Myocyte (in vitro differentiated cells): ENCODE data around the gene CDKN2B-AS1. TPM values are rescaled to one million over a fixed set of nuclear protein-coding genes. Genes with fewer than 3 reads are reported as not detected.
A peak's percentile ranks its signal among the peaks of the same experiment; 100 is the strongest.
"Not testable (repeated sequence)": the region's sequence is repeated elsewhere in the genome, so short reads cannot be mapped to it uniquely, and the experiment has no call there.

Experiments
- DNase-seq: peaks from one replicate; pipeline ENCODE4 v3.0.0-alpha.2; 2012; ENCODE audit warnings: low read depth
- polyA plus RNA-seq: library from polyadenylated mRNA; unstranded; fragments of >200 nt; gene quantifications from one replicate; pipeline ENCODE4 v1.2.1, GENCODE V29; 2012; ENCODE audit warnings: missing spikeins
- total RNA-seq: library from RNA; depleted of rRNA; stranded (reverse); fragments of >200 nt; gene quantifications from 2 replicates; pipeline ENCODE4 v1.2.3, GENCODE V29; 2014

The CDKN2B-AS1 gene
- 2.3 and 2.7 TPM in 2 replicates for total RNA-seq
- 2.0 TPM for polyA plus RNA-seq

DNA sequence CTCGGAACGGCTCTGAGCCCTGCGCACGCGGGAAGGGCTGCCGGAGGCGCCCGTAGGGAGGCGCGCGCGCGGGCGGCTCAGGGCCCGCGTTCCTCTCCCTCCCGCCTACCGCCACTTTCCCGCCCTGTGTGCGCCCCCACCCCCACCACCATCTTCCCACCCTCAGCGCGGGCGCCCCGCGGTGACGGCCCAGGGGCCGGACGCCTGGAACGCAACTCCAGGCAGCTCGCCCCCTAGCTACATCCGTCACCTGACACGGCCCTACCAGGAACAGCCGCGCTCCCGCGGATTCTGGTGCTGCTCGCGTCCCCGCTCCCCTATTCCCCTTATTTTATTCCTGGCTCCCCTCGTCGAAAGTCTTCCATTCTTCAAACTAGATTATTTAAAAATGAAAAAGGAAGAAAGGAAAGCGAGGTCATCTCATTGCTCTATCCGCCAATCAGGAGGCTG is at the start of gene CDKN2B-AS1:
Gene CDKN2B-AS1 (plus strand): TSS at position 236 of the 450 bp plus-strand sequence.
- DNase-seq, result peak; percentile 84

DNA sequence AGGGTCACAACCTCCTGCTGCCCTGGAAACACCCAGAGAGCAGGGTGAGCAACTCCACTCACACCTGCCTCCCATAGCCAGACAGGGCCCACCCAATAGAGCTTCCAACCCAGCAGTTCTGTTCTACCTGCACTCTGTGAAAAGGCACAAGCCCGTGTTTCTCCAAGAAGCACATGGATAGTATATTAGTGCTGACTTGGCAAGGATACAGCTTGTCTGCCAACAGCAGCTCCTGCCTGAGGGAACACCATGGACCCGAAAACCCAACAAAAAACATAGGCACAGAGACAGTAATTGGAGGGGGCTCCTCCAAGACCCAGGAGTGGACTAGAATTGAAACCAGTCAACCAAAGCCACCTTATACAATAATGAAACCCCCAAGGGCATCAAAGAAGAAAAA is 49.0 kb upstream of the CDKN2B-AS1 start:
- DNase-seq, result no peak

DNA sequence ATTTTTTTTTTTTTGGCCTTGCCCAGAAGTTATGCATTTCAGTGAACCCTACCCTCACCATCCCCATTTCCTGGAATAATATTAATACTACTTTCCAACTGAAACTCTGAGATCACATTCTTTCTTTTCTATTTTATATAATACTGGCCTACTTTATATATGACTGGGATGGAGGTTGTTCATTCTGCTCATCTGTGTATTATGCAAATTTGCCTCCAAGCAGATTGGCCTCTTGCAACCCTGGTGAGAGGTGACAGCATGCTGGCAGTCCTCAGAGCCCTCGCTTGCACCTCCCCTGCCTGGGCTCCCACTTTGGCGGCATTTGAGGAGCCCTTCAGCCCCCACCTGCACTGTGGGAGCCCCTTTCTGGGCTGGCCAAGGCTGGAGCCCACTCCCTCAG is 35.8 kb upstream of the CDKN2B-AS1 start:
- DNase-seq, result no peak

DNA sequence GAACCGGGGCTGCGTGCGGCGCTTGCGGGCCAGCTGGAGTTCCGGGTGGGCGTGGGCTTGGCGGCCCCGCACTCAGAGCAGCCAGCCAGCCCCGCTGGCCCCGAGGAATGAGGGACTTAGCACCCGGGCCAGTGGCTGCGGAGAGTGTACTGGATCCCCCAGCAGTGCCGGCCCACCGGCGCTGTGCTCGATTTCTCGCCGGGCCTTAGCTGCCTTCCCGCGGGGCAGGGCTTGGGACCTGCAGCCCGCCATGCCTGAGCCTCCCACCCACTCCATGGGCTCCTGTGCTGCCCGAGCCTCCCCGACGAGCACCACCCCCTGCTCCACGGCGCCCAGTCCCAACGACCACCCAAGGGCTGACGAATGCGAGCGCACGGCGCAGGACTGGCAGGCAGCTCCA is 35.3 kb upstream of the CDKN2B-AS1 start:
- not testable (repeated sequence) for DNase-seq

DNA sequence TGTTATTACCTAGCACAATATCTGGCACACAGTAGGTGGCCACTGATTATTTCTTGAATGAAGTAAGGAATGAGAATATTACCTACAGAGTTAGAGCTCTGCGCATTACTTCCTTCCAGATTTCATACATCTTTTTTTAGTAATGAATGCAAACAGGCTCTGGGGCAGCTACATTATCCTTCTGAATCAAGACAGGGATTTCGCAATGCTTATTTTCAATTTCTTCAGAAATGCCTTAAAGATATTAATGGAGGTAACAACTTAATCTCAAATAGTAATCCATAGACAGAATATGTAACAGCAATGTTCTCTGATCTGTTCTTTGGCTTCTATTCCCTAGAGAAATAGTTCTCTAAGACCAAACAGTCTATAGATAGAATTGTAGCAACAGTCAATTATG is 33.0 kb upstream of the CDKN2B-AS1 start:
- no peak for DNase-seq

DNA sequence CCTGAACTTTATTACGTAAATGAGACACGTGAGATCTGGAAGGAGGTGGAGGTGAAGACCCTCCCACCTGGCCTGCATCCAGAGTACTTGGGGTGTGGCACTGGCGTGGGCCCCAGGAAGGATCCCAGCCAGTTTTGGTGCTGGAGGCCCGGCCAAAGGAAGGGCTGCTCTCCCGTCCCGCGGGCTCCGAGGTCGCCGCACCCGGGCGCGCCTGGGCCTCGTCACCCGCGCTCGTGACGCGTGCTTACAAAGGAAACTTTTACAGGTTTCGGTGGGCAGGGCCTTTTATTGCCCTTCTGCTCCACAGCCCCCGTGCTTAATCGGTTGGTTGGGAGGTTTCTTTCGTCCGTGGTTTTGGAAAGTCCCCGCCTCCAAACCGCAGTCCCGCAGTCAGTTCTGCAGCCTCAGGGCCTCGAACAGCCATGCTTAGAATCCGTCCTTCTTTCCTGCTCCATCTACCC is 29.6 kb upstream of the CDKN2B-AS1 start:
- no peak for DNase-seq

DNA sequence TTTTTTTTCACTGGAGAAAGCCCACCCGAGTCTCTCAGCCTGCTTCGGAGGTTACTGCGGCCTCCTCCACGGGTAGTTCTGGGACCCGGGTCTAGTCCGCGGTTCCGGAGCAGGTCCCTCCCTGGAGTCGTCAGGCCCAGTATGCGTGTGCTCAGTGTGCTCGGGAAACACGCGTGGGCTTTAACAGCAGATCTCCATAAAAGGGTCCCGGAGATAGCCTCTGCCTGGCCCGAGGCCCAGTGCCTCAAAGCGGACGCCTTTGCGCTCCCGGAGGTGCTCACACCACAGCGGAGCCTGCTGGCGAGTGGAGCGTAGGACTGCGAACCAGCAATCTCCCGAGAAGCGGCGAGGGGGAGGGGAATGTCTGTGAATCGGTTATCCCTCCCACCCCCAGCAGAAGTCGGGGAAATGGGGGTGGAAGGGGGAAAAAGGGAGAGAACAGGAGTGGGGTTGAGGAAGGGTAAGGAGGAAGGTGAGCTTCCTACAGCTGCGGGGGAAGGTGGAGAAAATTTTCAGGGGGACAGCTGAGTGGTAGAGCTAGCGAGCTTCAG is 29.1 kb upstream of the CDKN2B-AS1 start:
- DNase-seq, result no peak

DNA sequence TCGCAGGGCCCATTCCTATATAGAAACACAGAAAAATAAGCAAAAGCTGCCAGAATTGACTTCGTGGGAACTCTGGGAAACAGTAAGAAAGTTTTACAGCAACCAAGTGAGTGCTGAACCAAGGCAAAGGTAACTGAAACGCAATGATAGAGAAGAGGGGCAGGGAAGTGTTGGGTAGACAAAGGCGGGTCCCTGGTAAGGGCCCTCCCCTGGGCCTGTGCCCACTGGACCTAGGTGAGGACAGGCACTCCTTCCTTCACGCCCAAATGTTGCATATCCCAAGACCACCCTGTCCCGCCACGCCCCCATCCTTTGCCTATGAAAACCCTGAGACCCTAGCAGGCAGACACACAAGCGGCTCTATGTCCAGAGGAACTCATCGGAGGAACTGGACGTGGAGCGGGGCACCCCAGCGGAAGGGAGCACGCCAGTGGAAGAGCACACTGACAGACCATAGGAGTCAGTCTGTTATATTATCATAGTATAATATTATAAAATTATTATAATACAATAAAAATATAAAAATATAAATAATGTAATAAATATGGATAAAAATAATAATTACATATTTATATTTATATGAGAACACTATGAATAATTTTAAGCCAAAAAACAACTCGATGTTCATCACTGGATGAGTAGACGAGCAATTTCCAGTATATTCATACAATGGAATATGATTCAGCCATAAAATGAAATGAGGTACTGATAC is 28.3 kb upstream of the CDKN2B-AS1 start:
- DNase-seq, result no peak

DNA sequence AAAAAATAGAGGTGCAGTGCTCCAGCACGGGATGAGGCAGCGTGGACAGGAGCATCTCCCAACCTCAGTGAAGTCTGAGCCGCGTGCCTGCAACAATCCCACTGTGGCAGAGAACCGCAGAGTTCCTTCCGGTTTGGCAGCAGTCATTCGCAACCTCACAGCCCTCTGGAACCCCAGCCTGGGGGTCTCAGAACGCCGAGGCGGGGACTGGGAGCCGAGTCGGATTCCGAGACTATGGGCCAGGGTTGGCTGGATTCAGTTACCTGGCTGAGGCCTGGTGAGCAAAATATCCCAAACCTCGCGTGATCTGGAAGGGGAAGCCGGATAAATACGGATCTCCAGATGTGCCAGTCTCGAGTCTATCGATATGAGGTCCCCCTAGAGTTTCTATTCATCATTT is 27.4 kb upstream of the CDKN2B-AS1 start:
- DNase-seq, result no peak

DNA sequence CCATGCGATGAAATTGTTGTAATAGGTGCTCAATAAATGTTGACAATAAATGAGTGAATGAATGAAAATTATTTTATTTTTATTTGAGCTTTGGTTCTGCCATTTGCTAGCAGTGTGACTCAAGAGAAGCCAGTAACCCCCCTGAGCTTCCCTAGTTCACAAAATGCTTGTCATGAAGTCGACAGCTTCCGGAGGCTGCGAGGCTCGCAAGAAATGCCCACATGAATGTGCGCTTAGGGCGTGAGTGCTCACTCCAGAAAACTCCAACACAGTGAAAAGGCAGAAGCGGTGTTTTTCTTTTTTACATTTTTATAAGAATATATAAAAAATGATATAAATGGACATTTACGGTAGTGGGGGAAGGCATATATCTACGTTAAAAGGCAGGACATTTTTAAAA is 26.9 kb upstream of the CDKN2B-AS1 start:
- DNase-seq, result no peak

DNA sequence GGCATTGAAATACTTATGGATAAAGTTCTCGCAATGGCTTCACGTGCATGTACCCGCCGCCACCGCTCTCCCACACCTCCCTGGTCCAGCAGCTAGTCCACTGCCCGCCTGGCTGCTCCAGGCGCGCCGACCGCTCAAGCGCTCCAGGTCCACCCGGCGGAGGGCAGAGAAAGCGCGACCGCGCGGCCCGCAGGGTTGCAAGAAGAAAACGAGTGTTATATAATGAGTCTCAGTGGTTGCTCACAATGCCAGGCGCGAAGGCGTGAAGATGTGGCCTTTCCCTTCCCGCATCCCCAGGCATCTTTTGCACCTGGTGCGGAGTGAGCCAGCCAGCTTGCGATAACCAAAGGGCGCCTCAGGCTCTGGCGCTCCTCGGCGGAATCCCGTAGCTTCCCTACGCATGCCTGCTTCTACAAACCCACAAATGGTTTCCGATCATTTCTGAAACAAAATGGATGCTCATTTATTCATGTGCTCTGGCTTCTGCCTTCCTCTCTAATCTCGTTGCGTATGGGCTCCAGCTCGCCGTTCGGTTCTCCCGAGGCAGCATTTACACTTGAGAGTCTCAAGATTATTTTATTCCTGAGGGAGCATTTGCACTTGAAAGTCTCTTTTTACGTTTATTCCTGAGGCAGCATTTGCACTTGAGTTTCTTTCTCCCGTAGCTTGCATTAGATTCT is 26.1 kb upstream of the CDKN2B-AS1 start:
- DNase-seq, result no peak

DNA sequence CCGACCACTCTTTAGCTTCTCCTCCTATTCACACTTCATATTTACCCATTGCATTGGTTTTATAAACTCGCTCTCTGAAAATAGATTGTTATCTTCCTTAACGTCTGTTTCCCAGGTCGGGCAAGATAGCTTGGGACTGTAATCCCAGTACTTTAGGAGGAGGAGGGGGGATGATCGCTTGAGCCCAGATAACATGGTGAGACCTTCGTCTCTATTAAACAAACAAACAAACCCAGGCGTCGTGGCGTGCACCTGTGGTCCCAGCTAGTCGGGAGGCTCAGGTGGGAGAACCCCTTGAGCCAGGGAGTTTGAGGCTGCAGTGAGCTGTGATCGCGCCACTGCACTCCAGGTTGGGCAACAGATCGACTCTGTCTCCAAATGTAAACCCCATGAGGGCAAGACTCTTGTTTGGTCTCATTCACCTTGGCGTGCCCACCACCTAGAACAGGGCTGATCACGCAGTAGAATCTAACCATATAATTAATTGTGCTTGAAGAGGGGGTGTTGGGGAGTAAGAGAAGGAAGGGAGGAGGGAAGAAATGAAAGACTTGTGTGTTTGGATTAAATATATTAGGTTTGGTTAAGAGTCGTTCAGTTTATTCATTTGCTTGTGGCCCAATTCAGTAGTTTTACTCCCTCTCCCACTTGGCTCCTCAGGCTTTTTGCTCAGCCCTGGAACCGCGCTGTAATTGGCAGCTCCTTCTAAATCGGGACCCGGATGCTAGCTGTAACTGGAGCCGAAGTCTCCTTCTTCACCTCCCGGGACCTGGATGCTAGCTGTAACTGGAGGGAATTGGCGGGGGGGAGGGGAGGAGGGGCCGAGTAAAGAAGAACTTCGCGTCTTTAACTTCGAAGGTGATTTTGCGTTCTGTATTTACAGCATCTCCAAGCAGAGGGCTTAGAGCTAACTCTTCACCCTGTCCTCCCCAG is 25.3 kb upstream of the CDKN2B-AS1 start:
- DNase-seq, result no peak

DNA sequence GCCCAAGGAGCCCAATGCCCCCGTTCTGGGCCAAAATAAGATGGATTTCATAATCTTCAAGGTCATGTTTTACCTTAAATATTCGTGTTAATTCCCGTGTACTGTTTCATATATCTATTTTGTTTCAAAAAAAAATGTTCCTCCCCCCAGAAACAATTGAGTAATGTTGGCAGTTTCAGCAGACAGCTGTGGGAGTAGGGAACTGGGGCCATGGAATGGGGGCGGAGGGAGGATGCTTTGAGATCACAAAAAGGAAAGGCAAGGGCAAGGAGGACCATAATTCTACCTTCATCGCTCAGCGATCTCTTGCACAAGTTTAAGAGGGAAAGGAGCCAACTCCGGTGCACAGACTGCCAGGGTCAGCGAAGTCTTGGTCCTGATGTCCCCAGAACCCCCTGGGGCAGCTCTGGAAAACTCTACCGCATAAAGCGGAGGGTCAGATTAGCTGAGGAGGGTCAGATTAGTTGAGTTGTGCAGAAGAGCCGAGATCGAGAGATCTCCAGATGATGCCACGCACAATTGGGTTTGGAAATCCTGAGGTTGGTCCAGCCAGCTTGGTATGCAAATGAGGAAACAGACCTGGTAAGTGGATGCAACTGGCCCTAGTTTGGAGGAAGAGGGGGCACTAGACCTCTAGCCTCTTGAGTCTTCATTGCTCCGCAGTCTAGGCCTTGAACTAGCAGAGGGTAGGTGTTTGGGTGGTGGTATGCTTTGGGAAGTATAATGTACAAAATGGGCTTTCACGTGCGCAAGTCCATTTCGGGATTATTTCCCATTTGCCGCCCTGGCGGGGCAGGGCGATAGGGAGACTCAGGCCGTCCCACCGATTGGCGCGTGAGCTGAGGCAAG is 24.4 kb upstream of the CDKN2B-AS1 start:
- no peak for DNase-seq

DNA sequence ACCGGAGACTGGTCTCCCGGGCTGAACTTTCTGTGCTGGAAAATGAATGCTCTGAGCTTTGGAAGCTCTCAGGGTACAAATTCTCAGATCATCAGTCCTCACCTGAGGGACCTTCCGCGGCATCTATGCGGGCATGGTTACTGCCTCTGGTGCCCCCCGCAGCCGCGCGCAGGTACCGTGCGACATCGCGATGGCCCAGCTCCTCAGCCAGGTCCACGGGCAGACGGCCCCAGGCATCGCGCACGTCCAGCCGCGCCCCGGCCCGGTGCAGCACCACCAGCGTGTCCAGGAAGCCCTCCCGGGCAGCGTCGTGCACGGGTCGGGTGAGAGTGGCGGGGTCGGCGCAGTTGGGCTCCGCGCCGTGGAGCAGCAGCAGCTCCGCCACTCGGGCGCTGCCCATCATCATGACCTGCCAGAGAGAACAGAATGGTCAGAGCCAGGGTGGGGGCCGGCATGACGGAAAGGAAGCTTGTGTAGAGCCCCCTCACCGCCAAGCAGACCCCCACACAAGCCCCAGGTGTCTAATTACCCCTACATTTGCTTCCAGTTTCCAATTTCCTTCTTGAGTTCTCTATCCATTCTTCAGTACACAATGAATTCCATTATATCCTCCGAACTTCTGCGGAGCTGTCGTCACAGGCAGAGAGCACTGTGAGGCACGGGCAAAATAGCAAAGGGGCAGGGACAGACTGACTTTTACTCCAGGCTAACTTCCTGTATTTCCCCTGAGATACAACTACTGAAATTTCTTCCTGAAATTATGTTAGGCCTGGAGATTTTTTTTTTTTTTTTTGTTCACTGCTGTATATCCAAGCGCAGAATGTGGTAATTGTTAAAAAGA is 23.6 kb upstream of the CDKN2B-AS1 start:
- no peak for DNase-seq

DNA sequence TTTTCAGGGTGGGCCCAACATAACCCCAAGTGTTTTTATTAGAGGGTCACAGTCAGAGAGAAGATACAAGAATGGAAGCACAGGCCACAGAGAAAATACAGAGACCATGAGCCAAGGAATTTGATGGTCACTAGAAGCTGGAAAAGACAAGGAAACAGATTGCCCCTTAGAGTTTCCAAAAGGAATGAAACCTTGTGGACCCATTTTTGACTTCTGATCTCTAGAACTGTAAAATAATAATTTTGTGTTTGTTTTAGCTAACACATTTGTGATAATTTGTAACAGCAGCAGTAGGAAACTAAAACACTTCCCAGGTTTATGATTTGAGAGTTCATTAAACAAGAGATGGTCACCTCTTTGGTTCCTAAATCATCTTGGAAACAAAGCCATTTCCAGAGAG is 22.2 kb upstream of the CDKN2B-AS1 start:
- DNase-seq, result peak; percentile 31

DNA sequence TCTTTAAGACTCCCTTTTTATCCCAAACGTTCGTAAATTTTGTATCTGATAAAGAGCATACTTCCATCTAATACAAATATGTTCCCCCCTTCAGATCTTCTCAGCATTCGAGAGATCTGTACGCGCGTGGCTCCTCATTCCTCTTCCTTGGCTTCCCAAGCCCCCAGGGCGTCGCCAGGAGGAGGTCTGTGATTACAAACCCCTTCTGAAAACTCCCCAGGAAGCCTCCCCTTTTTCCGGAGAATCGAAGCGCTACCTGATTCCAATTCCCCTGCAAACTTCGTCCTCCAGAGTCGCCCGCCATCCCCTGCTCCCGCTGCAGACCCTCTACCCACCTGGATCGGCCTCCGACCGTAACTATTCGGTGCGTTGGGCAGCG is 20.3 kb upstream of the CDKN2B-AS1 start:
- peak; percentile 51 for DNase-seq

DNA sequence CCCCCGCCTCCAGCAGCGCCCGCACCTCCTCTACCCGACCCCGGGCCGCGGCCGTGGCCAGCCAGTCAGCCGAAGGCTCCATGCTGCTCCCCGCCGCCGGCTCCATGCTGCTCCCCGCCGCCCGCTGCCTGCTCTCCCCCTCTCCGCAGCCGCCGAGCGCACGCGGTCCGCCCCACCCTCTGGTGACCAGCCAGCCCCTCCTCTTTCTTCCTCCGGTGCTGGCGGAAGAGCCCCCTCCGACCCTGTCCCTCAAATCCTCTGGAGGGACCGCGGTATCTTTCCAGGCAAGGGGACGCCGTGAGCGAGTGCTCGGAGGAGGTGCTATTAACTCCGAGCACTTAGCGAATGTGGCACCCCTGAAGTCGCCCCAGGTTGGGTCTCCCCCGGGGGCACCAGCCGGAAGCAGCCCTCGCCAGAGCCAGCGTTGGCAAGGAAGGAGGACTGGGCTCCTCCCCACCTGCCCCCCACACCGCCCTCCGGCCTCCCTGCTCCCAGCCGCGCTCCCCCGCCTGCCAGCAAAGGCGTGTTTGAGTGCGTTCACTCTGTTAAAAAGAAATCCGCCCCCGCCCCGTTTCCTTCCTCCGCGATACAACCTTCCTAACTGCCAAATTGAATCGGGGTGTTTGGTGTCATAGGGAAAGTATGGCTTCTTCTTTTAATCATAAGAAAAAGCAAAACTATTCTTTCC is 19.7 kb upstream of the CDKN2B-AS1 start:
- DNase-seq, result peak; percentile 92

DNA sequence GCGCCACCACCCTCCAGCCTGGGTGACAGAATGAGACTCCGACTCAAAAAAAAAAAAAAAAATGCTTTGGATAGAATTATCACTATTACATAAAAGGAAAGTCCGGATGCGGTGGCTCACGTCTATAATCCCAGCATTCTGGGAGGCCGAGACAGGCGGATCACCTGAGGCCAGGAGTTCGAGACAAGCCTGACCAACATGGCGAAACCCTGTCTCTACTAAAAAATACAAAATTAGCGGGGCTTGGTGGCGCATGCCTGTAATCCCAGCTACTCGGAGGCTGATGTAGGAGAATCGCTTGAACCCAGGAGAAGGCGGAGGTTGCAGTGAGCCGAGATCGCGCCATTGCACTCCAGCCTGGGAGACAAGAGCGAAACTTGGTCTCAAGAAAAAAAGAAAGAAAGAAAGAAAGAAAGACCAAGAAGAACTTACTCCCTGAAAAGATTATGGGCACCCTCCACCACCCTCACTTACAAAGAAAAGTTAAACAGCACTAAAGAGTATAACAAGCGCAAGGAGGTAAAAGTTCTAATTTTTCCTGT is 18.2 kb upstream of the CDKN2B-AS1 start:
- DNase-seq, result no peak

DNA sequence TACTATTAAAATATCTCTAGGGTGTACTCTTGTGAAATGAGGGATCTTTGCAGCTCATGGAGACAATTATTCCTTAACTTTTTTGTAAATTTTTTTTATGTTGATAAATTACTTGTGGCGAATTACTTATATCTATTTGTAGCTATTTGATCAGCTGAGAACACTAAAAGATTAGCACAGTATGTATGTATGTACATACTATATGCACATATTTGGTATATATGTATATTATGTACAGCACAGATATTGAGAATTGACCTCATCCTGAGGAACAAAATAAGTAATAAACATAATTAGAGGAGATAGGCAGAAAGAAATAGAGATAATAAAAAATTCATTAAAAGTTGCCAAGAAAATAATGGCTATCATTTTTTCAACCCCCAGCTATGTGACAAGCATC is 12.2 kb upstream of the CDKN2B-AS1 start:
- no peak for DNase-seq
